IMR-90 (cell line): ENCODE data around the gene SCPEP1. TPM values are rescaled to one million over a fixed set of nuclear protein-coding genes. Genes with fewer than 3 reads are reported as not detected.

Source experiments
- ATAC-seq: fragments of 200-7000 bp; cut with Tn5 transposase; 2 replicates; pipeline ENCODE4 v1.9.1; 2020; ENCODE audit warnings: low read depth, mild to moderate bottlenecking, moderate library complexity
- BruUV-seq: library from RNA; stranded (reverse); fragments of 400-500 nt; replicated peaks from 2 replicates; lab custom pipeline; 2021; lab: Mats Ljungman, UMichigan
- CTCF ChIA-PET: fragments of 300-600 bp; formaldehyde crosslinking; extraction: SDS; loops from one replicate; lab custom pipeline; 2021; ENCODE audit warnings: antibody characterized with exemption; lab: Yijun Ruan, JAX
- POLR2A ChIA-PET: fragments of 300-600 bp; sonication (Branson Sonifier 250); formaldehyde crosslinking; loops from one replicate; lab custom pipeline; 2022; ENCODE audit warnings: antibody characterized with exemption; ENCODE audit not compliant: unreplicated experiment; lab: Charles Lee
- DNase-seq: peaks from one replicate; pipeline ENCODE4 v3.0.0; 2013
- H2AFZ ChIP-seq: replicated peaks from 2 replicates; pipeline ENCODE3; 2013; ENCODE audit warnings: low read length, mild to moderate bottlenecking; ENCODE audit not compliant: poor library complexity
- H2AK5ac ChIP-seq: 2 replicates; pipeline ENCODE4 v1.6.1; 2013; ENCODE audit warnings: low read depth, low read length, inconsistent platforms
- H2AK9ac ChIP-seq: replicated peaks from 2 replicates; pipeline ENCODE3; 2013; ENCODE audit warnings: mild to moderate bottlenecking, low read depth, low read length, moderate library complexity; ENCODE audit not compliant: poor library complexity
- H2BK120ac ChIP-seq: 2 replicates; pipeline ENCODE4 v1.6.1; 2013; ENCODE audit warnings: low read depth, low read length, inconsistent platforms
- H2BK15ac ChIP-seq: 3 replicates; pipeline ENCODE4 v1.6.1; 2013; ENCODE audit warnings: low read depth, low read length, inconsistent platforms
- H2BK20ac ChIP-seq: 2 replicates; pipeline ENCODE4 v1.6.1; 2013; ENCODE audit warnings: low read depth, mild to moderate bottlenecking, inconsistent platforms, low read length, moderate library complexity
- H2BK5ac ChIP-seq: 2 replicates; pipeline ENCODE4 v1.6.1; 2013; ENCODE audit warnings: mild to moderate bottlenecking, low read depth, low read length, inconsistent platforms; ENCODE audit not compliant: poor library complexity, severe bottlenecking
- H3K14ac ChIP-seq: replicated peaks from 2 replicates; pipeline ENCODE4 v1.6.1; 2013; ENCODE audit warnings: low read depth, low read length, inconsistent platforms
- H3K18ac ChIP-seq: 2 replicates; pipeline ENCODE4 v1.6.1; 2013; ENCODE audit warnings: low read depth, low read length, control low read depth
- H3K23ac ChIP-seq: 2 replicates; pipeline ENCODE4 v1.6.1; 2013; ENCODE audit warnings: low read depth, low read length, inconsistent platforms
- H3K27ac ChIP-seq: 2 replicates; pipeline ENCODE4 v1.5.1; 2013; ENCODE audit warnings: mild to moderate bottlenecking, control low read depth, low read length; ENCODE audit not compliant: insufficient read depth
- H3K27me3 ChIP-seq: 2 replicates; pipeline ENCODE4 v1.6.1; 2013; ENCODE audit warnings: low read length; ENCODE audit not compliant: control insufficient read depth, insufficient read depth
- H3K36me3 ChIP-seq: 2 replicates; pipeline ENCODE4 v1.6.1; 2013; ENCODE audit warnings: low read length, mixed read lengths; ENCODE audit not compliant: control insufficient read depth, insufficient read depth
- H3K4ac ChIP-seq: 2 replicates; pipeline ENCODE4 v1.6.1; 2013; ENCODE audit warnings: low read depth, low read length, inconsistent platforms
- H3K4me1 ChIP-seq: 2 replicates; pipeline ENCODE4 v1.6.1; 2013; ENCODE audit warnings: low read length, mixed read lengths; ENCODE audit not compliant: control insufficient read depth, insufficient read depth
- H3K4me2 ChIP-seq: 2 replicates; pipeline ENCODE4 v1.6.1; 2013; ENCODE audit warnings: low read depth, mild to moderate bottlenecking, control low read depth, low read length, moderate library complexity
- H3K4me3 ChIP-seq: 2 replicates; pipeline ENCODE4 v1.5.1; 2013; ENCODE audit warnings: low read depth, mild to moderate bottlenecking, control low read depth, low read length, moderate library complexity; ENCODE audit not compliant: insufficient read depth
- H3K56ac ChIP-seq: 2 replicates; pipeline ENCODE4 v1.6.1; 2013; ENCODE audit warnings: low read length, inconsistent platforms; ENCODE audit not compliant: insufficient read depth; ENCODE audit errors: extremely low read depth
- H3K79me1 ChIP-seq, 2 experiments: 2 replicates each; pipeline ENCODE4 v1.6.1; 2013; ENCODE audit warnings: low read length in 2 of 2, inconsistent platforms in 1 of 2, low read depth in 1 of 2
- H3K9ac ChIP-seq: 2 replicates; pipeline ENCODE4 v1.6.1; 2013; ENCODE audit warnings: low read depth, low read length, control low read depth
- H3K9me1 ChIP-seq: 2 replicates; pipeline ENCODE4 v1.6.1; 2013; ENCODE audit warnings: low read length, inconsistent platforms; ENCODE audit not compliant: insufficient read depth
- H3K9me3 ChIP-seq: 2 replicates; pipeline ENCODE4 v1.6.1; 2013; ENCODE audit warnings: low read length; ENCODE audit not compliant: control insufficient read depth, insufficient read depth
- H4K20me1 ChIP-seq: 2 replicates; pipeline ENCODE4 v1.6.1; 2013; ENCODE audit warnings: low read length, inconsistent platforms; ENCODE audit not compliant: insufficient read depth
- H4K5ac ChIP-seq: 2 replicates; pipeline ENCODE4 v1.6.1; 2013; ENCODE audit warnings: mild to moderate bottlenecking, low read depth, low read length, control low read depth
- H4K8ac ChIP-seq, 2 experiments: 2 replicates each; pipeline ENCODE4 v1.6.1; 2013; ENCODE audit warnings: low read depth in 2 of 2, low read length in 2 of 2, control low read depth in 1 of 2, inconsistent platforms in 1 of 2
- H4K91ac ChIP-seq: 2 replicates; pipeline ENCODE4 v1.6.1; 2013; ENCODE audit warnings: low read depth, low read length, inconsistent platforms; ENCODE audit not compliant: insufficient read depth
- BHLHE40 ChIP-seq: fragments of 150-350 bp; IDR thresholded peaks from 2 replicates; pipeline ENCODE4 v1.6.1; 2016; ENCODE audit warnings: mild to moderate bottlenecking, low read depth, low read length
- CEBPB ChIP-seq: IDR thresholded peaks from 2 replicates; pipeline ENCODE4 v1.6.1; 2012; ENCODE audit warnings: low read depth, low read length, improper control_type of control experiment
- CHD1 ChIP-seq: IDR thresholded peaks from 2 replicates; pipeline ENCODE4 v1.6.1; 2012; ENCODE audit warnings: low read depth, low read length, improper control_type of control experiment
- FOS ChIP-seq: fragments of 150-350 bp; IDR thresholded peaks from 2 replicates; pipeline ENCODE4 v1.6.1; 2016; ENCODE audit warnings: low read depth, low read length
- MAFK ChIP-seq: IDR thresholded peaks from 2 replicates; pipeline ENCODE4 v1.6.1; 2012; ENCODE audit warnings: low read depth, low read length, improper control_type of control experiment
- MAZ ChIP-seq: IDR thresholded peaks from 2 replicates; pipeline ENCODE4 v1.6.1; 2012; ENCODE audit warnings: low read depth, mild to moderate bottlenecking, low read length, improper control_type of control experiment, moderate library complexity, borderline replicate concordance
- MXI1 ChIP-seq: IDR thresholded peaks from 2 replicates; pipeline ENCODE4 v1.6.1; 2012; ENCODE audit warnings: low read depth, mild to moderate bottlenecking, low read length, moderate library complexity, borderline replicate concordance
- NFE2L2 ChIP-seq: fragments of 150-350 bp; IDR thresholded peaks from 2 replicates; pipeline ENCODE4 v1.6.1; 2016; ENCODE audit warnings: low read depth, mild to moderate bottlenecking, low read length
- POLR2A ChIP-seq: IDR thresholded peaks from 2 replicates; pipeline ENCODE4 v1.6.1; 2012; ENCODE audit warnings: mild to moderate bottlenecking, low read depth, low read length
- RAD21 ChIP-seq: IDR thresholded peaks from 2 replicates; pipeline ENCODE4 v1.6.1; 2012; ENCODE audit warnings: low read length, improper control_type of control experiment
- RCOR1 ChIP-seq: IDR thresholded peaks from 2 replicates; pipeline ENCODE4 v1.6.1; 2012; ENCODE audit warnings: mild to moderate bottlenecking, low read length, improper control_type of control experiment; ENCODE audit not compliant: insufficient replicate concordance
- RFX5 ChIP-seq: IDR thresholded peaks from 2 replicates; pipeline ENCODE4 v1.8.0; 2012; ENCODE audit warnings: low read depth, mild to moderate bottlenecking, low read length, moderate library complexity
- SMC3 ChIP-seq: fragments of 150-350 bp; IDR thresholded peaks from 2 replicates; pipeline ENCODE4 v1.6.1; 2016; ENCODE audit warnings: low read depth, mild to moderate bottlenecking, antibody characterized with exemption, low read length, moderate library complexity
- WGBS, 2 experiments: methylation state at CpG; one replicate each; pipeline versions ENCODE4 v1.1.5 to v1.1.7; 2013; ENCODE audit warnings: missing lambda C conversion rate in 2 of 2; ENCODE audit not compliant: insufficient read length in 1 of 2; ENCODE audit errors: extremely low coverage in 2 of 2; 5-methylcytosine and 5-hydroxymethylcytosine counted together
- dilution Hi-C: fragments of 300-500 bp; cut with HindIII; formaldehyde crosslinking; loops from one replicate; pipeline ENCODE4 v1.14.3; 2018; ENCODE audit warnings: low sequenced_read_pairs; ENCODE audit not compliant: unreplicated experiment
- in situ Hi-C: fragments of 300-500 bp; cut with MboI; formaldehyde crosslinking; loops from 3 replicates; pipeline ENCODE4 v1.14.3; 2019; ENCODE audit warnings: low sequenced_read_pairs, inconsistent platforms, mixed read lengths
- intact Hi-C: fragments of 100-400 bp; cut with micrococcal nuclease; formaldehyde crosslinking; loops from 2 replicates; pipeline ENCODE4 v1.10.0; 2022
- polyA plus RNA-seq, 3 experiments: library from polyadenylated mRNA; depleted of rRNA; stranded (reverse); fragments of >200 nt; gene quantifications; 2 replicates each; pipeline ENCODE4 v1.2.3, GENCODE V29; 2012; ENCODE audit warnings: low replicate concordance in 1 of 3
- total RNA-seq: library from RNA; depleted of rRNA; stranded (reverse); fragments of >200 nt; gene quantifications from 2 replicates; pipeline ENCODE4 v1.2.3, GENCODE V29; 2012
- TF ChIP-seq, protein P1 (sequence below): fragments of 150-350 bp; IDR thresholded peaks from 2 replicates; pipeline ENCODE4 v1.6.1; 2016; ENCODE audit warnings: low read depth, mild to moderate bottlenecking, low read length, moderate library complexity, borderline replicate concordance
- TF ChIP-seq, protein P2 (sequence below): conservative IDR thresholded peaks from 2 replicates; pipeline ENCODE4 v1.5.1; 2012; ENCODE audit warnings: mild to moderate bottlenecking, low read depth, low read length, improper control_type of control experiment
- TF ChIP-seq, protein P3 (sequence below): fragments of 150-350 bp; IDR thresholded peaks from 2 replicates; pipeline ENCODE4 v1.6.1; 2017; ENCODE audit warnings: mild to moderate bottlenecking, antibody characterized with exemption, low read length, low read depth

Gene SCPEP1
- total and polyA plus RNA-seq, 2 of the 4 experiments (the other 2 are of a cell fraction): 16.5 to 32.1 TPM

DNA sequence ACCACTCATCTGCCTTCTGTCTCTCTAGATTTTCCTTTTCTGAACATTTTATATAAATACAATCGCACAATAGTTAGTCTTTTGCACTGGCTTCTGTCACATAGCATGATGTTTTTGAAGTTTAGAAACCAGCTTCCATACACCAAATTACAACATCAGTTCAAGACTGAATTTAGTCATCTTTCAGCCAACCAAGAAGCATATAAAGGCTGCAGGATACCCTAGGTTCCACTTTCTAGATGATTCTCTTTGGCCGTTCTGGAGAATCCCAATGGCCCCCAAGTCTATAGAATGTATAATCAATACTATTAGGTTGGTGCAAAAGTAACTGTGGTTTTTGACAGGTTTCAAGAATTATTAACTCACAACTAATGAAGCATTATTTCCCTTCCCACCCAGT is 19.4 kb downstream of the SCPEP1 start:
- H3K56ac ChIP-seq: no peak overlapping the region
- no peak overlapping the region for H2AFZ ChIP-seq
- no peak overlapping the region for H3K9ac ChIP-seq
- no peak overlapping the region for H2BK20ac ChIP-seq
- TF ChIP-seq MXI1 (no peak), MAFK (no peak), NFE2L2 (no peak), CEBPB (no peak), POLR2A (no peak), BHLHE40 (no peak), CHD1 (no peak), MAZ (no peak), RCOR1 (no peak), RFX5 (no peak), RAD21 (no peak), FOS (no peak), SMC3 (no peak)
- TF ChIP-seq, protein P1, sequence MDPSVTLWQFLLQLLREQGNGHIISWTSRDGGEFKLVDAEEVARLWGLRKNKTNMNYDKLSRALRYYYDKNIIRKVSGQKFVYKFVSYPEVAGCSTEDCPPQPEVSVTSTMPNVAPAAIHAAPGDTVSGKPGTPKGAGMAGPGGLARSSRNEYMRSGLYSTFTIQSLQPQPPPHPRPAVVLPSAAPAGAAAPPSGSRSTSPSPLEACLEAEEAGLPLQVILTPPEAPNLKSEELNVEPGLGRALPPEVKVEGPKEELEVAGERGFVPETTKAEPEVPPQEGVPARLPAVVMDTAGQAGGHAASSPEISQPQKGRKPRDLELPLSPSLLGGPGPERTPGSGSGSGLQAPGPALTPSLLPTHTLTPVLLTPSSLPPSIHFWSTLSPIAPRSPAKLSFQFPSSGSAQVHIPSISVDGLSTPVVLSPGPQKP: no peak
- TF ChIP-seq, protein P2, sequence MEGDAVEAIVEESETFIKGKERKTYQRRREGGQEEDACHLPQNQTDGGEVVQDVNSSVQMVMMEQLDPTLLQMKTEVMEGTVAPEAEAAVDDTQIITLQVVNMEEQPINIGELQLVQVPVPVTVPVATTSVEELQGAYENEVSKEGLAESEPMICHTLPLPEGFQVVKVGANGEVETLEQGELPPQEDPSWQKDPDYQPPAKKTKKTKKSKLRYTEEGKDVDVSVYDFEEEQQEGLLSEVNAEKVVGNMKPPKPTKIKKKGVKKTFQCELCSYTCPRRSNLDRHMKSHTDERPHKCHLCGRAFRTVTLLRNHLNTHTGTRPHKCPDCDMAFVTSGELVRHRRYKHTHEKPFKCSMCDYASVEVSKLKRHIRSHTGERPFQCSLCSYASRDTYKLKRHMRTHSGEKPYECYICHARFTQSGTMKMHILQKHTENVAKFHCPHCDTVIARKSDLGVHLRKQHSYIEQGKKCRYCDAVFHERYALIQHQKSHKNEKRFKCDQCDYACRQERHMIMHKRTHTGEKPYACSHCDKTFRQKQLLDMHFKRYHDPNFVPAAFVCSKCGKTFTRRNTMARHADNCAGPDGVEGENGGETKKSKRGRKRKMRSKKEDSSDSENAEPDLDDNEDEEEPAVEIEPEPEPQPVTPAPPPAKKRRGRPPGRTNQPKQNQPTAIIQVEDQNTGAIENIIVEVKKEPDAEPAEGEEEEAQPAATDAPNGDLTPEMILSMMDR: no peak
- TF ChIP-seq, protein P3, sequence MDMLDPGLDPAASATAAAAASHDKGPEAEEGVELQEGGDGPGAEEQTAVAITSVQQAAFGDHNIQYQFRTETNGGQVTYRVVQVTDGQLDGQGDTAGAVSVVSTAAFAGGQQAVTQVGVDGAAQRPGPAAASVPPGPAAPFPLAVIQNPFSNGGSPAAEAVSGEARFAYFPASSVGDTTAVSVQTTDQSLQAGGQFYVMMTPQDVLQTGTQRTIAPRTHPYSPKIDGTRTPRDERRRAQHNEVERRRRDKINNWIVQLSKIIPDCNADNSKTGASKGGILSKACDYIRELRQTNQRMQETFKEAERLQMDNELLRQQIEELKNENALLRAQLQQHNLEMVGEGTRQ: no peak
- dilution Hi-C loops (no loop called here), intact Hi-C loops (no loop called here), in situ Hi-C loops (no loop called here)
- no peak overlapping the region for H4K5ac ChIP-seq
- ChIA-PET POLR2A (no interaction called here), CTCF (no interaction called here)
- no peaks in the 10 kb centered on the region for H4K20me1 ChIP-seq
- H2AK5ac ChIP-seq: no peak overlapping the region
- no peak overlapping the region for H4K8ac ChIP-seq
- no peak overlapping the region for H2BK5ac ChIP-seq
- ATAC-seq (no peak), DNase-seq (no peak)
- no peaks in the 10 kb centered on the region for H3K79me1 ChIP-seq
- no TSS peak for BruUV-seq
- no peaks in the 10 kb centered on the region for H3K9me1 ChIP-seq
- WGBS, 2 experiments: no CpG with 5 or more reads among the region's 2 CpGs
- H3K27me3 ChIP-seq: no peaks in the 10 kb centered on the region
- no peak overlapping the region for H2BK120ac ChIP-seq
- no peak overlapping the region for H3K4me3 ChIP-seq
- H2AK9ac ChIP-seq: no peak overlapping the region
- H3K14ac ChIP-seq: no peak overlapping the region
- no peaks in the 10 kb centered on the region for H3K9me3 ChIP-seq
- no peak overlapping the region for H3K4me2 ChIP-seq
- H4K91ac ChIP-seq: no peak overlapping the region
- H3K23ac ChIP-seq: no peak overlapping the region
- H3K18ac ChIP-seq: no peak overlapping the region
- no peak overlapping the region for H2BK15ac ChIP-seq
- no peak overlapping the region for H3K27ac ChIP-seq
- H3K36me3 ChIP-seq: 0 out of 2 replicates have a peak, but pooled peaks cover 5% of the 10 kb centered on the region
- H3K4ac ChIP-seq: no peak overlapping the region
- no peaks in the 10 kb centered on the region for H3K4me1 ChIP-seq
